Liver (tissue), 3 donors: ENCODE data around the gene SYNJ2.

ENCODE experiments used
- EGR1 ChIP-seq, 2 donors: IDR thresholded peaks; 2 replicates each; pipeline ENCODE4 v1.6.1; 2016 to 2018; ENCODE audit warnings: antibody characterized with exemption in 2 of 2, low read depth in 2 of 2
- FOXA1 ChIP-seq: IDR thresholded peaks from 2 replicates; pipeline ENCODE4 v1.6.1; 2016; ENCODE audit warnings: antibody characterized with exemption
- JUND ChIP-seq, 2 donors: IDR thresholded peaks; 2 replicates each; pipeline ENCODE4 v1.6.1; 2016; ENCODE audit warnings: antibody characterized with exemption in 2 of 2
- RAD21 ChIP-seq, 2 donors: IDR thresholded peaks; 2 replicates each; pipeline ENCODE4 v1.6.1; 2016; ENCODE audit warnings: antibody characterized with exemption in 2 of 2, mild to moderate bottlenecking in 2 of 2
- REST ChIP-seq: IDR thresholded peaks from 2 replicates; pipeline ENCODE4 v1.6.1; 2016; ENCODE audit warnings: antibody characterized with exemption, mild to moderate bottlenecking
- RXRA ChIP-seq, 2 donors: IDR thresholded peaks; 2 replicates each; pipeline ENCODE4 v1.6.1; 2017 to 2018; ENCODE audit warnings: antibody characterized with exemption in 2 of 2, mild to moderate bottlenecking in 1 of 2
- SP1 ChIP-seq: IDR thresholded peaks from 2 replicates; pipeline ENCODE4 v1.6.1; 2018; ENCODE audit warnings: antibody characterized with exemption, mild to moderate bottlenecking
- YY1 ChIP-seq: IDR thresholded peaks from 2 replicates; pipeline ENCODE4 v1.6.1; 2016; ENCODE audit warnings: antibody characterized with exemption, mild to moderate bottlenecking
- TF ChIP-seq, protein P1 (sequence below): fragments of 150-350 bp; IDR thresholded peaks from 2 replicates; pipeline ENCODE4 v1.5.1; 2017; ENCODE audit warnings: improper control_type of control experiment, low read depth, low read length; ENCODE audit not compliant: missing input control
- donor health status: healthy.
- donor health status: healthy.

GRCh38 chr6:158115102-158115501 is 133.4 kb downstream of the SYNJ2 start:
- TF ChIP-seq, protein P1, sequence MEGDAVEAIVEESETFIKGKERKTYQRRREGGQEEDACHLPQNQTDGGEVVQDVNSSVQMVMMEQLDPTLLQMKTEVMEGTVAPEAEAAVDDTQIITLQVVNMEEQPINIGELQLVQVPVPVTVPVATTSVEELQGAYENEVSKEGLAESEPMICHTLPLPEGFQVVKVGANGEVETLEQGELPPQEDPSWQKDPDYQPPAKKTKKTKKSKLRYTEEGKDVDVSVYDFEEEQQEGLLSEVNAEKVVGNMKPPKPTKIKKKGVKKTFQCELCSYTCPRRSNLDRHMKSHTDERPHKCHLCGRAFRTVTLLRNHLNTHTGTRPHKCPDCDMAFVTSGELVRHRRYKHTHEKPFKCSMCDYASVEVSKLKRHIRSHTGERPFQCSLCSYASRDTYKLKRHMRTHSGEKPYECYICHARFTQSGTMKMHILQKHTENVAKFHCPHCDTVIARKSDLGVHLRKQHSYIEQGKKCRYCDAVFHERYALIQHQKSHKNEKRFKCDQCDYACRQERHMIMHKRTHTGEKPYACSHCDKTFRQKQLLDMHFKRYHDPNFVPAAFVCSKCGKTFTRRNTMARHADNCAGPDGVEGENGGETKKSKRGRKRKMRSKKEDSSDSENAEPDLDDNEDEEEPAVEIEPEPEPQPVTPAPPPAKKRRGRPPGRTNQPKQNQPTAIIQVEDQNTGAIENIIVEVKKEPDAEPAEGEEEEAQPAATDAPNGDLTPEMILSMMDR: no peak
- TF ChIP-seq JUND (IDR thresholded peaks at IDR 0.05) (no peak), REST (no peak), EGR1 (IDR thresholded peaks at IDR 0.05; ENCODE audit: low read depth in 2 of 2) (no peak), SP1 (no peak), RXRA (IDR thresholded peaks at IDR 0.05) (no peak), RAD21 (IDR thresholded peaks at IDR 0.05) (no peak), YY1 (no peak), FOXA1 (no peak)
